Neural progenitor cell (in vitro differentiated cells): ENCODE measurements around the gene CARD11. TPM values are rescaled to one million over a fixed set of nuclear protein-coding genes. Genes with fewer than 3 reads are reported as not detected.
A peak's percentile ranks its signal among the peaks of the same experiment; 100 is the strongest.

Experiments
- DNase-seq: peaks from one replicate; pipeline ENCODE4 v3.0.0-alpha.2; 2016; ENCODE audit warnings: low spot score
- H2AFZ ChIP-seq: fragments of 200-600 bp; sonication (generic); replicated peaks from 2 replicates; pipeline ENCODE4 v1.6.1; 2016; ENCODE audit warnings: antibody characterized with exemption
- H3F3A ChIP-seq: fragments of 200-600 bp; sonication (generic); 2 replicates; pipeline ENCODE4 v1.6.1; 2016; ENCODE audit warnings: antibody characterized with exemption, low read depth
- H3K27ac ChIP-seq: fragments of 200-600 bp; sonication (generic); 2 replicates; pipeline ENCODE4 v1.5.1; 2016; ENCODE audit warnings: mild to moderate bottlenecking
- H3K27me3 ChIP-seq: fragments of 200-600 bp; sonication (generic); 2 replicates; pipeline ENCODE4 v1.6.1; 2016; ENCODE audit warnings: mild to moderate bottlenecking, moderate library complexity
- H3K36me3 ChIP-seq: fragments of 200-600 bp; sonication (generic); 2 replicates; pipeline ENCODE4 v1.5.1; 2016
- H3K4me1 ChIP-seq: fragments of 200-600 bp; sonication (generic); 2 replicates; pipeline ENCODE4 v1.6.1; 2016; ENCODE audit warnings: mixed run types
- H3K4me2 ChIP-seq: fragments of 200-600 bp; sonication (generic); 2 replicates; pipeline ENCODE4 v1.6.1; 2016
- H3K4me3 ChIP-seq: fragments of 200-600 bp; sonication (generic); 2 replicates; pipeline ENCODE4 v1.5.1; 2016
- H3K79me2 ChIP-seq: fragments of 200-600 bp; sonication (generic); 2 replicates; pipeline ENCODE4 v1.6.1; 2016; ENCODE audit warnings: low read depth
- H3K9ac ChIP-seq: fragments of 200-600 bp; sonication (generic); 2 replicates; pipeline ENCODE4 v1.6.1; 2016
- H3K9me3 ChIP-seq: fragments of 200-600 bp; sonication (generic); 2 replicates; pipeline ENCODE4 v1.5.1; 2016; ENCODE audit warnings: low read depth
- H4K20me1 ChIP-seq: fragments of 200-600 bp; sonication (generic); 2 replicates; pipeline ENCODE4 v1.6.1; 2016; ENCODE audit warnings: low read depth
- H3K27ac Mint-ChIP-seq: 3 replicates; pipeline ENCODE4 v1.8.0; 2021; ENCODE audit warnings: mixed read lengths
- H3K27me3 Mint-ChIP-seq: 2 replicates; pipeline ENCODE4 v1.8.0; 2022; ENCODE audit warnings: low read depth, mild to moderate bottlenecking, inconsistent platforms, moderate library complexity, mixed read lengths; ENCODE audit not compliant: insufficient read depth
- H3K36me3 Mint-ChIP-seq: 3 replicates; pipeline ENCODE4 v1.8.0; 2021; ENCODE audit warnings: mixed read lengths
- H3K4me1 Mint-ChIP-seq: 3 replicates; pipeline ENCODE4 v1.8.0; 2021; ENCODE audit warnings: mixed read lengths
- H3K4me3 Mint-ChIP-seq: 3 replicates; pipeline ENCODE4 v1.8.0; 2021; ENCODE audit warnings: mild to moderate bottlenecking, moderate library complexity, mixed read lengths
- H3K9me3 Mint-ChIP-seq: 3 replicates; pipeline ENCODE4 v1.8.0; 2020; ENCODE audit warnings: mixed read lengths
- CTCF ChIP-seq: fragments of 200-600 bp; sonication (generic); IDR thresholded peaks from 2 replicates; pipeline ENCODE4 v1.5.1; 2017; ENCODE audit warnings: antibody characterized with exemption, mild to moderate bottlenecking
- EZH2 ChIP-seq: fragments of 200-600 bp; sonication (generic); IDR thresholded peaks from 2 replicates; pipeline ENCODE4 v1.6.1; 2017; ENCODE audit warnings: antibody characterized with exemption, mild to moderate bottlenecking, moderate library complexity
- EZH2phosphoT487 ChIP-seq: fragments of 200-600 bp; sonication (generic); IDR thresholded peaks from 2 replicates; pipeline ENCODE4 v1.6.1; 2017; ENCODE audit warnings: antibody characterized with exemption
- total RNA-seq: library from RNA; depleted of rRNA; stranded (reverse); fragments of >200 nt; gene quantifications from 2 replicates; pipeline ENCODE4 v1.2.3, GENCODE V29; 2015; ENCODE audit warnings: low replicate concordance

CARD11 gene
- total RNA-seq, 1 donor from 2014 or later: 0.75 TPM

- H3K4me3 ChIP-seq: no peak overlapping the region
- H4K20me1 ChIP-seq: no peaks in the 10 kb centered on the region
- no peaks in the 10 kb centered on the region for H3K36me3 ChIP-seq
- H3K27me3 ChIP-seq: no peaks in the 10 kb centered on the region
- no peaks in the 10 kb centered on the region for H3F3A ChIP-seq
- peaks cover 2% of the 10 kb centered on the region for H3K9me3 Mint-ChIP-seq
- no peak overlapping the region for H3K27ac ChIP-seq
- no peaks in the 10 kb centered on the region for H3K9me3 ChIP-seq
- H3K27ac Mint-ChIP-seq: no peak overlapping the region
- H2AFZ ChIP-seq: no peak overlapping the region
- DNase-seq: no peak
- peaks cover 18% of the 10 kb centered on the region for H3K27me3 Mint-ChIP-seq
- no peak for TF ChIP-seq EZH2phosphoT487
- no peak for TF ChIP-seq CTCF
- no peak for TF ChIP-seq EZH2
- peaks cover 11% of the 10 kb centered on the region for H3K4me1 Mint-ChIP-seq
- no peaks in the 10 kb centered on the region for H3K36me3 Mint-ChIP-seq
- peaks cover 11% of the 10 kb centered on the region for H3K4me1 ChIP-seq
- H3K79me2 ChIP-seq: no peaks in the 10 kb centered on the region
- no peak overlapping the region for H3K4me3 Mint-ChIP-seq
- H3K4me2 ChIP-seq: no peak overlapping the region
- H3K9ac ChIP-seq: no peak overlapping the region
Observed at GRCh38 chr7:2980401-2981102, 63.1 kb downstream of the CARD11 start.

- no peak overlapping the region for H3K4me3 Mint-ChIP-seq
Observed at GRCh38 chr7:2979951-2980350, 63.7 kb downstream of the CARD11 start.

GRCh38 chr7:2979201-2979631, 64.5 kb downstream of the CARD11 start:
- Histone ChIP-seq H3K9ac (no peak overlapping the region), H3K9me3 (no peaks in the 10 kb centered on the region), H3K79me2 (no peaks in the 10 kb centered on the region), H3K4me1 (peaks cover 11% of the 10 kb centered on the region), H3K4me3 (no peak overlapping the region), H3K27me3 (no peaks in the 10 kb centered on the region), H3F3A (no peaks in the 10 kb centered on the region), H3K4me2 (peak overlapping the region; percentile 3), H3K27ac (no peak overlapping the region), H2AFZ (peak overlapping the region; percentile 12), H4K20me1 (no peaks in the 10 kb centered on the region), H3K36me3 (no peaks in the 10 kb centered on the region)
- Mint-ChIP-seq H3K4me1 (peaks cover 11% of the 10 kb centered on the region), H3K27me3 (peaks cover 14% of the 10 kb centered on the region), H3K9me3 (peaks cover 2% of the 10 kb centered on the region), H3K36me3 (no peaks in the 10 kb centered on the region), H3K4me3 (no peak overlapping the region), H3K27ac (no peak overlapping the region)
- DNase-seq: no peak
- TF ChIP-seq CTCF (no peak), EZH2 (no peak), EZH2phosphoT487 (no peak)

More at GRCh38 chr7:2979951-2980350, 63.7 kb downstream of the CARD11 start:
- Histone ChIP-seq H3K9ac (no peak overlapping the region), H3K9me3 (no peaks in the 10 kb centered on the region), H3K27me3 (no peaks in the 10 kb centered on the region), H2AFZ (no peak overlapping the region), H3F3A (no peaks in the 10 kb centered on the region), H3K4me2 (no peak overlapping the region), H3K79me2 (no peaks in the 10 kb centered on the region), H3K4me1 (peaks cover 11% of the 10 kb centered on the region), H3K27ac (no peak overlapping the region), H4K20me1 (no peaks in the 10 kb centered on the region), H3K36me3 (no peaks in the 10 kb centered on the region), H3K4me3 (no peak overlapping the region)
- TF ChIP-seq EZH2: no peak
- no peak for TF ChIP-seq EZH2phosphoT487
- TF ChIP-seq CTCF: no peak
- H3K4me1 Mint-ChIP-seq: peaks cover 11% of the 10 kb centered on the region
- DNase-seq: no peak
- no peak overlapping the region for H3K27ac Mint-ChIP-seq
- H3K36me3 Mint-ChIP-seq: no peaks in the 10 kb centered on the region
- H3K9me3 Mint-ChIP-seq: peaks cover 2% of the 10 kb centered on the region
- H3K27me3 Mint-ChIP-seq: peaks cover 15% of the 10 kb centered on the region
